Neural cell (in vitro differentiated cells): ENCODE results near the gene ZBTB17. TPM values are rescaled to one million over a fixed set of nuclear protein-coding genes. Genes with fewer than 3 reads are reported as not detected.

ENCODE experiments used
- H2AFZ ChIP-seq: fragments of 200-600, 300-800 bp; sonication (generic), shearing (Covaris generic); 2 replicates; pipeline ENCODE4 v1.6.0; 2014; ENCODE audit warnings: low read depth, mild to moderate bottlenecking, antibody characterized with exemption, low read length, moderate library complexity
- H3F3A ChIP-seq: fragments of 200-600 bp; shearing (Covaris generic); 2 replicates; pipeline ENCODE4 v1.6.1; 2016; ENCODE audit warnings: mild to moderate bottlenecking, moderate library complexity, mixed read lengths, antibody characterized with exemption, low read length; ENCODE audit not compliant: insufficient read depth, poor library complexity, severe bottlenecking
- H3K27ac ChIP-seq: fragments of 200-600, 300-800 bp; sonication (generic), shearing (Covaris generic); 2 replicates; pipeline ENCODE4 v1.5.1; 2014; ENCODE audit warnings: mild to moderate bottlenecking, low read length, moderate library complexity
- H3K27me3 ChIP-seq: fragments of 300-800, 200-600 bp; sonication (generic), shearing (Covaris generic); 2 replicates; pipeline ENCODE4 v1.6.0; 2014; ENCODE audit warnings: mild to moderate bottlenecking, low read depth, low read length, moderate library complexity; ENCODE audit not compliant: insufficient read depth
- H3K36me3 ChIP-seq: fragments of 300-800, 200-600 bp; sonication (generic), shearing (Covaris generic); 2 replicates; pipeline ENCODE4 v1.5.1; 2014; ENCODE audit warnings: mild to moderate bottlenecking, antibody characterized with exemption, low read length, moderate library complexity; ENCODE audit not compliant: insufficient read depth
- H3K4me2 ChIP-seq: fragments of 300-800, 200-600 bp; sonication (generic), shearing (Covaris generic); 2 replicates; pipeline ENCODE4 v1.6.0; 2014; ENCODE audit warnings: mild to moderate bottlenecking, low read length
- H3K4me3 ChIP-seq: fragments of 300-800, 200-600 bp; sonication (generic), shearing (Covaris generic); 2 replicates; pipeline ENCODE4 v1.5.1; 2014; ENCODE audit warnings: mild to moderate bottlenecking, low read length, moderate library complexity
- H3K79me2 ChIP-seq: fragments of 200-600 bp; shearing (Covaris generic); replicated peaks from 2 replicates; pipeline ENCODE4 v1.6.0; 2014; ENCODE audit warnings: mild to moderate bottlenecking, low read length, moderate library complexity; ENCODE audit not compliant: insufficient read depth
- H3K9ac ChIP-seq: fragments of 300-800, 200-600 bp; sonication (generic), shearing (Covaris generic); 2 replicates; pipeline ENCODE4 v1.6.1; 2016; ENCODE audit warnings: mild to moderate bottlenecking, low read length, mixed read lengths
- H3K9me2 ChIP-seq: fragments of 200-600 bp; shearing (Covaris generic); 2 replicates; pipeline ENCODE4 v1.6.1; 2016; ENCODE audit warnings: mild to moderate bottlenecking, low read length, mixed read lengths; ENCODE audit not compliant: insufficient read depth
- H3K9me3 ChIP-seq: fragments of 200-600, 300-800 bp; sonication (generic), shearing (Covaris generic); 2 replicates; pipeline ENCODE4 v1.6.1; 2016; ENCODE audit warnings: mild to moderate bottlenecking, mixed run types, low read length, moderate library complexity, mixed read lengths
- H4K20me1 ChIP-seq: fragments of 200-600 bp; shearing (Covaris generic); 2 replicates; pipeline ENCODE4 v1.6.1; 2016; ENCODE audit warnings: mild to moderate bottlenecking, mixed run types; ENCODE audit not compliant: insufficient read depth
- EP300 ChIP-seq: fragments of 450-650 bp; conservative IDR thresholded peaks from 2 replicates; pipeline ENCODE4 v1.6.1; 2014; ENCODE audit warnings: antibody characterized with exemption, mild to moderate bottlenecking, moderate library complexity; ENCODE audit not compliant: poor library complexity, severe bottlenecking
- EZH2 ChIP-seq: fragments of 200-600, 300-800 bp; shearing (Covaris generic), sonication (generic); IDR thresholded peaks from 2 replicates; pipeline ENCODE4 v1.6.1; 2014; ENCODE audit warnings: antibody characterized with exemption, low read length, borderline replicate concordance, mild to moderate bottlenecking; ENCODE audit not compliant: insufficient read depth, poor library complexity, severe bottlenecking
- MXI1 ChIP-seq: fragments of 450-650 bp; conservative IDR thresholded peaks from 2 replicates; pipeline ENCODE4 v1.6.1; 2014; ENCODE audit warnings: antibody characterized with exemption, mild to moderate bottlenecking; ENCODE audit not compliant: poor library complexity, severe bottlenecking
- POLR2AphosphoS5 ChIP-seq: IDR thresholded peaks from 2 replicates; pipeline ENCODE4 v1.6.1; 2012
- RAD21 ChIP-seq: fragments of 450-650 bp; conservative IDR thresholded peaks from 2 replicates; pipeline ENCODE4 v1.6.1; 2014; ENCODE audit warnings: antibody characterized with exemption, mild to moderate bottlenecking, moderate library complexity
- SMC3 ChIP-seq: fragments of 450-650 bp; conservative IDR thresholded peaks from 2 replicates; pipeline ENCODE4 v1.6.1; 2014; ENCODE audit warnings: antibody characterized with exemption, mild to moderate bottlenecking, moderate library complexity; ENCODE audit not compliant: poor library complexity
- TAF1 ChIP-seq: IDR thresholded peaks from 2 replicates; pipeline ENCODE4 v1.6.1; 2012; ENCODE audit warnings: low read depth
- polyA plus RNA-seq: library from polyadenylated mRNA; depleted of rRNA; stranded (reverse); fragments of >200 nt; gene quantifications from 2 replicates; pipeline ENCODE4 v1.2.3, GENCODE V29; 2014
- TF ChIP-seq, protein P1 (sequence below): fragments of 450-650 bp; IDR thresholded peaks from 2 replicates; pipeline ENCODE4 v1.5.1; 2014; ENCODE audit warnings: antibody characterized with exemption, mild to moderate bottlenecking, moderate library complexity; ENCODE audit not compliant: poor library complexity, severe bottlenecking
- TF ChIP-seq, protein P2 (sequence below): IDR thresholded peaks from 2 replicates; pipeline ENCODE4 v1.6.1; 2012; ENCODE audit warnings: borderline replicate concordance

Gene ZBTB17
- polyA plus RNA-seq, 1 donor from 2014 or later: 114 TPM

DNA sequence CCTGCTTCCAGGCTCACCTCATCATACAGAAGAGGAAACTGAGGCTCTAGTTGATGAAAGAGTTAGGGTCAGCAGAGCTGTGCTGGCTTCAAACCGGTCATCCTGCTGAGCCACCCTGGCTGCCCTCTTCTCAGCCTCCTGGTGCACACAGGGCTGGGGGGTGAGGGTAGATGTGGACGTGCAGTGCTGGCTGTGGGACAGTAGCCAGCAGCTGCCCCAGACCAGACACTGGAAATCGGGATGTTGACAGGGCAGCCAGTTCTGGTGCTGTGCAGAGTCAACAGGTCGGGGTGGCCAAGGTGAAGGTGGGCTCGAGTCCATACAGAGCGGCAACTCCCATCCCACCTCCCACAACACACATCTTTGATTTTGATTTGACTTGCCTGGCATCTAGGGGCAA is 44.4 kb upstream of the ZBTB17 start:
- no peak overlapping the region for H3K4me2 ChIP-seq
- TF ChIP-seq SMC3: no peak
- TF ChIP-seq EP300: no peak
- TF ChIP-seq, protein P1, sequence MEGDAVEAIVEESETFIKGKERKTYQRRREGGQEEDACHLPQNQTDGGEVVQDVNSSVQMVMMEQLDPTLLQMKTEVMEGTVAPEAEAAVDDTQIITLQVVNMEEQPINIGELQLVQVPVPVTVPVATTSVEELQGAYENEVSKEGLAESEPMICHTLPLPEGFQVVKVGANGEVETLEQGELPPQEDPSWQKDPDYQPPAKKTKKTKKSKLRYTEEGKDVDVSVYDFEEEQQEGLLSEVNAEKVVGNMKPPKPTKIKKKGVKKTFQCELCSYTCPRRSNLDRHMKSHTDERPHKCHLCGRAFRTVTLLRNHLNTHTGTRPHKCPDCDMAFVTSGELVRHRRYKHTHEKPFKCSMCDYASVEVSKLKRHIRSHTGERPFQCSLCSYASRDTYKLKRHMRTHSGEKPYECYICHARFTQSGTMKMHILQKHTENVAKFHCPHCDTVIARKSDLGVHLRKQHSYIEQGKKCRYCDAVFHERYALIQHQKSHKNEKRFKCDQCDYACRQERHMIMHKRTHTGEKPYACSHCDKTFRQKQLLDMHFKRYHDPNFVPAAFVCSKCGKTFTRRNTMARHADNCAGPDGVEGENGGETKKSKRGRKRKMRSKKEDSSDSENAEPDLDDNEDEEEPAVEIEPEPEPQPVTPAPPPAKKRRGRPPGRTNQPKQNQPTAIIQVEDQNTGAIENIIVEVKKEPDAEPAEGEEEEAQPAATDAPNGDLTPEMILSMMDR: no peak
- no peak for TF ChIP-seq TAF1
- TF ChIP-seq, protein P2, sequence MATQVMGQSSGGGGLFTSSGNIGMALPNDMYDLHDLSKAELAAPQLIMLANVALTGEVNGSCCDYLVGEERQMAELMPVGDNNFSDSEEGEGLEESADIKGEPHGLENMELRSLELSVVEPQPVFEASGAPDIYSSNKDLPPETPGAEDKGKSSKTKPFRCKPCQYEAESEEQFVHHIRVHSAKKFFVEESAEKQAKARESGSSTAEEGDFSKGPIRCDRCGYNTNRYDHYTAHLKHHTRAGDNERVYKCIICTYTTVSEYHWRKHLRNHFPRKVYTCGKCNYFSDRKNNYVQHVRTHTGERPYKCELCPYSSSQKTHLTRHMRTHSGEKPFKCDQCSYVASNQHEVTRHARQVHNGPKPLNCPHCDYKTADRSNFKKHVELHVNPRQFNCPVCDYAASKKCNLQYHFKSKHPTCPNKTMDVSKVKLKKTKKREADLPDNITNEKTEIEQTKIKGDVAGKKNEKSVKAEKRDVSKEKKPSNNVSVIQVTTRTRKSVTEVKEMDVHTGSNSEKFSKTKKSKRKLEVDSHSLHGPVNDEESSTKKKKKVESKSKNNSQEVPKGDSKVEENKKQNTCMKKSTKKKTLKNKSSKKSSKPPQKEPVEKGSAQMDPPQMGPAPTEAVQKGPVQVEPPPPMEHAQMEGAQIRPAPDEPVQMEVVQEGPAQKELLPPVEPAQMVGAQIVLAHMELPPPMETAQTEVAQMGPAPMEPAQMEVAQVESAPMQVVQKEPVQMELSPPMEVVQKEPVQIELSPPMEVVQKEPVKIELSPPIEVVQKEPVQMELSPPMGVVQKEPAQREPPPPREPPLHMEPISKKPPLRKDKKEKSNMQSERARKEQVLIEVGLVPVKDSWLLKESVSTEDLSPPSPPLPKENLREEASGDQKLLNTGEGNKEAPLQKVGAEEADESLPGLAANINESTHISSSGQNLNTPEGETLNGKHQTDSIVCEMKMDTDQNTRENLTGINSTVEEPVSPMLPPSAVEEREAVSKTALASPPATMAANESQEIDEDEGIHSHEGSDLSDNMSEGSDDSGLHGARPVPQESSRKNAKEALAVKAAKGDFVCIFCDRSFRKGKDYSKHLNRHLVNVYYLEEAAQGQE: no peak
- no peak for TF ChIP-seq POLR2AphosphoS5
- no peak for TF ChIP-seq MXI1
- no peak for TF ChIP-seq RAD21
- TF ChIP-seq EZH2: no peak
- no peaks in the 10 kb centered on the region for H4K20me1 ChIP-seq
- no peaks in the 10 kb centered on the region for H3K9me2 ChIP-seq
- H2AFZ ChIP-seq: no peak overlapping the region
- H3K9me3 ChIP-seq: no peaks in the 10 kb centered on the region
- H3K79me2 ChIP-seq: no peaks in the 10 kb centered on the region
- no peaks in the 10 kb centered on the region for H3K27me3 ChIP-seq
- no peaks in the 10 kb centered on the region for H3K36me3 ChIP-seq
- no peaks in the 10 kb centered on the region for H3F3A ChIP-seq
- H3K4me3 ChIP-seq: no peak overlapping the region
- no peak overlapping the region for H3K9ac ChIP-seq
- H3K27ac ChIP-seq: no peak overlapping the region

DNA sequence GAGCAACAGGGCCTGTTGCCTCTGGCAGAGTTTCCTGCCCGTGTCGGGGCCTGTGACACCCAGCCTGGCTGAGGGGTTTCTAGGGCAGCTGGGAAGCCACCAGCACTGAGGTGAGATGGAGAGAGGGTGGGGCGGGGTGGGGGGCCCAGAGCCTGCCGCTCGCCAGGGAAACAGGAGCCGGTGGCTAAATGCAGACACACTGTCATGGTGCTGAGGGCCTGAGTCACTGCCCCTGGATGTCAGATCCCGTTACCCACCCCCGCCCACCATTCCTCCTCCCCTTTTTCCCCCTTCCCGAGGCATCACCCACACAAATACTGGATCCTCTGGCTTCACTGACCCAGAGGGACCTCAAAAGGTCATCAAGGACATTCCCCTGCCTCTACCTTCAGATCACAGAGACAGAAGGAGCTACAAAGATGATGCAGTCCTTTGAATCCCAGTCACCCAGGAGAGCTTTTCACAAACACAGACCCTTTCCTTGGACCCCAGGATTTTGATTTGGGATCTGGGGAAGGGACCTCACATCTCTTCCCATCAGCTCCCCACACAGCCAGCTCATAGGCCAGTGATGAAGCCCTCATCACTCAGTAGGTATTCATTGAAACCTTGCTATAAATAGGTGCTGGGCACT is 43.9 kb upstream of the ZBTB17 start:
- no peaks in the 10 kb centered on the region for H3K27me3 ChIP-seq
- no peak overlapping the region for H3K4me3 ChIP-seq
- no peaks in the 10 kb centered on the region for H3K9me3 ChIP-seq
- H3K9me2 ChIP-seq: no peaks in the 10 kb centered on the region
- no peak overlapping the region for H2AFZ ChIP-seq
- no peaks in the 10 kb centered on the region for H3F3A ChIP-seq
- no peaks in the 10 kb centered on the region for H3K36me3 ChIP-seq
- H3K79me2 ChIP-seq: no peaks in the 10 kb centered on the region
- no peaks in the 10 kb centered on the region for H4K20me1 ChIP-seq
- H3K27ac ChIP-seq: no peak overlapping the region
- TF ChIP-seq, protein P2: no peak
- TF ChIP-seq EZH2: no peak
- TF ChIP-seq RAD21: no peak
- TF ChIP-seq SMC3: no peak
- no peak for TF ChIP-seq TAF1
- no peak overlapping the region for H3K9ac ChIP-seq
- no peak overlapping the region for H3K4me2 ChIP-seq
